WI38 (cell line): ENCODE data around the gene ZNF236.
"Not testable (repeated sequence)": the region's sequence is repeated elsewhere in the genome, so short reads cannot be mapped to it uniquely, and the experiment has no call there.

Experiments used
- H3K4me3 ChIP-seq: 2 replicates; pipeline ENCODE4 v1.5.1; 2011; ENCODE audit warnings: low read depth, mild to moderate bottlenecking, control low read depth, low read length
- CTCF ChIP-seq: IDR thresholded peaks from 2 replicates; pipeline ENCODE4 v1.5.1; 2012; ENCODE audit warnings: low read depth, mild to moderate bottlenecking, control low read depth, low read length

The ZNF236 gene

GRCh38 chr18:76935722-76936337 is 113.5 kb downstream of the ZNF236 start:
- no peak for TF ChIP-seq CTCF
- H3K4me3 ChIP-seq = no peak overlapping the region

GRCh38 chr18:76936877-76937276 is 114.5 kb downstream of the ZNF236 start:
- TF ChIP-seq CTCF = no peak
- no peak overlapping the region for H3K4me3 ChIP-seq

- TF ChIP-seq CTCF = no peak
- no peak overlapping the region for H3K4me3 ChIP-seq
Measured at GRCh38 chr18:76937597-76937996, 115.2 kb downstream of the ZNF236 start.

- no peak for TF ChIP-seq CTCF
- no peak overlapping the region for H3K4me3 ChIP-seq
Measured at GRCh38 chr18:76938619-76939018, 116.3 kb downstream of the ZNF236 start.

- TF ChIP-seq CTCF = no peak
- no peak overlapping the region for H3K4me3 ChIP-seq
Measured at GRCh38 chr18:76941284-76941683, 118.9 kb downstream of the ZNF236 start.

GRCh38 chr18:76943542-76944339 is 121.4 kb downstream of the ZNF236 start:
- TF ChIP-seq CTCF = no peak
- no peak overlapping the region for H3K4me3 ChIP-seq

GRCh38 chr18:76944346-76944745 is 122.0 kb downstream of the ZNF236 start:
- H3K4me3 ChIP-seq = not testable (repeated sequence)
